HFF-Myc (cell line): ENCODE data around the gene MYO19.
A peak's percentile ranks its signal among the peaks of the same experiment; 100 is the strongest.

ENCODE experiments used
- DNase-seq: peaks from one replicate; pipeline ENCODE4 v3.0.0-alpha.2; 2011; ENCODE audit warnings: low read depth; ENCODE audit errors: extremely low read depth
- H3K4me3 ChIP-seq: replicated peaks from 2 replicates; pipeline ENCODE4 v1.5.1; 2011; ENCODE audit warnings: low read depth, mild to moderate bottlenecking, control low read depth, low read length
- CTCF ChIP-seq: IDR thresholded peaks from 2 replicates; pipeline ENCODE4 v1.5.1; 2012; ENCODE audit warnings: mild to moderate bottlenecking, low read depth, low read length, control low read depth; ENCODE audit errors: missing control alignments

Gene MYO19

GRCh38 chr17:36544307-36545076, 9.8 kb upstream of the MYO19 start, which contains the start of gene GGNBP2:
GGNBP2 (plus strand) TSS chr17:36544919; CDS start chr17:36545725, 806 bp downstream.
- DNase-seq, result no peak
- TF ChIP-seq CTCF, result no peak
- H3K4me3 ChIP-seq, result peak within 1 kb of the TSS; percentile 69

- TF ChIP-seq CTCF, result no peak
- DNase-seq, result no peak
- H3K4me3 ChIP-seq, result peak overlapping the region; percentile 69
Measured at GRCh38 chr17:36544044-36544306, 9.3 kb upstream of the MYO19 start.

- no peak for DNase-seq
- no peak overlapping the region for H3K4me3 ChIP-seq
- TF ChIP-seq CTCF, result no peak
Measured at GRCh38 chr17:36542755-36543154, 8.1 kb upstream of the MYO19 start.

GRCh38 chr17:36540696-36541095, 6.0 kb upstream of the MYO19 start:
- TF ChIP-seq CTCF, result no peak
- H3K4me3 ChIP-seq, result no peak overlapping the region
- no peak for DNase-seq

- TF ChIP-seq CTCF, result no peak
- H3K4me3 ChIP-seq, result peak overlapping the region; percentile 75
- DNase-seq, result no peak
Measured at GRCh38 chr17:36535669-36536081, 1.0 kb upstream of the MYO19 start.

- peak overlapping the region; percentile 75 for H3K4me3 ChIP-seq
- DNase-seq, result no peak
- TF ChIP-seq CTCF, result peak; percentile 73
Measured at GRCh38 chr17:36533935-36534839, 481 bp downstream of the MYO19 start.
